T-helper 2 cell treated with Interferon-gamma antibody and Interleukin-4, amounts not matched to agents 100 ng/mL and 5 ng/mL, for 36 hours (primary cell): Measurements from ENCODE around the gene IL17REL. TPM values are rescaled to one million over a fixed set of nuclear protein-coding genes. Genes with fewer than 3 reads are reported as not detected.

ENCODE experiments used
- intact Hi-C: fragments of 100-400 bp; cut with micrococcal nuclease; formaldehyde crosslinking; loops from one replicate; pipeline ENCODE4 v1.15.1; 2023
- total RNA-seq: library from RNA; stranded (reverse); gene quantifications from 2 replicates; pipeline ENCODE4 v1.2.3, GENCODE V29; 2022

Gene IL17REL
- total RNA-seq, 1 donor from 2014 or later, result not detected

DNA sequence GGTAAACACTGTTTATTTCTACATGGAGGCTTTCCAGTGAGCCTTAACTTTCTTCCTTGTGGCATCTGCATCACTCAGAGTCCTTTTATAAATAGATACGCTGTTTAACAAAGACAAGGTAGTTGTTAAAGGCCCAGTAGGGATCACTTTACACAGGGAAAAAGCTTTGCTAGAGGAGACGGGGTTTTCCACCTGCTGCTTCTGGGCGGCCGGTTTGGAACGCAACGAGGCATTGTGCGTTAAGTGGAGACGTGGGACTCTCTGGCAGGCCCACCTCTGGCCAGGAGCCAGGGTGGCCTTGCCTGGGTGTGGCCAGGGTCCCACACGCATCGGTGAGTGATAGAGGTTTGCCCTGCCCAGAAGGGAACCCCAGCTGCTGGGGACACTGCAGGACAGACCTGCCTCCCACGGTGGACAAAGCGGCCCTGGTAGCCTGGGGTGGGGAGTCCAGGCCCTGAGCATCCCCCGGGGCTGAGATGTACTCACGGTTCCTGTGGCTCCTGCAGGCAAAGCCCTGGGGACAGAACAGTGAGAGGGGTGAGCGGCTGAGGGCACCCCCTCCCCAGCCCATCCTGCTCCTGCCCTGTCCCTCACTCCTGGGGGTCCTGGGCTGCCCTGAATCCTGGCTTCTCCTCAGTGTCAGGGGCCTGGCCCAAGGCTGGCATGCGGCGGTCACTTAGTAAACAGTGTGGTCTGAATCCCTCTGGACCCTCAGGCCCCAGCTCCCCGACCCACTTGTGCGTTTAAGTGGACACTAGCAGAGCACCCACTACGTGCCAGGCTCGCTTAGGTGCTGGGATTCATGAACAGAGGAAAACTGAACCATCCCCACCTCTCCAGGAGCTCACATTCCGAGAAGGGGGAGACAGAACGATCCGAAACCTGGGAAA is 4.2 kb downstream of the IL17REL start:
- intact Hi-C loops, result no loop called here

GRCh38 chr22:50007057-50007511 is 5.5 kb downstream of the IL17REL start:
- intact Hi-C loops, result no loop called here

- intact Hi-C loops, result no loop called here
Observed at GRCh38 chr22:50004918-50005317, 7.6 kb downstream of the IL17REL start.

DNA sequence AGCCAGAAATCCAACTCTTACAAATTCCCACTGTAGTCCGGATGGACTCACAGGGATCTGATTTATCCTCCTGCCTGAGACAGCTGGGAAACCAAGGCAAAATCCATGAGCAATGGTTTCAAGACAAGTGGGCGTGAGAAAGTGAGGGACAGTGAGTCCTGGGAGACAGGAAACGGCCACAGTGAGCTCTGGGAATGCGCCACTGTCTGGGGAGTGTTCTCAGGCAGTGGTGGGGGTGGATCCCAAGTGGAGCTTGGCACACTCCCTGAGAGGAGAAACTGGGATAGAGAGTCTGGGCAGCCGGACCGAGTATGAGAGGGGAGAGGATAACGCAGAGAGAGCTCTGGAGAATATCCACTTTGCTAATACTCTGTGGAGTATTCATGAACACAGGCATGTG is 9.8 kb downstream of the IL17REL start:
- intact Hi-C loops, result no loop called here

DNA sequence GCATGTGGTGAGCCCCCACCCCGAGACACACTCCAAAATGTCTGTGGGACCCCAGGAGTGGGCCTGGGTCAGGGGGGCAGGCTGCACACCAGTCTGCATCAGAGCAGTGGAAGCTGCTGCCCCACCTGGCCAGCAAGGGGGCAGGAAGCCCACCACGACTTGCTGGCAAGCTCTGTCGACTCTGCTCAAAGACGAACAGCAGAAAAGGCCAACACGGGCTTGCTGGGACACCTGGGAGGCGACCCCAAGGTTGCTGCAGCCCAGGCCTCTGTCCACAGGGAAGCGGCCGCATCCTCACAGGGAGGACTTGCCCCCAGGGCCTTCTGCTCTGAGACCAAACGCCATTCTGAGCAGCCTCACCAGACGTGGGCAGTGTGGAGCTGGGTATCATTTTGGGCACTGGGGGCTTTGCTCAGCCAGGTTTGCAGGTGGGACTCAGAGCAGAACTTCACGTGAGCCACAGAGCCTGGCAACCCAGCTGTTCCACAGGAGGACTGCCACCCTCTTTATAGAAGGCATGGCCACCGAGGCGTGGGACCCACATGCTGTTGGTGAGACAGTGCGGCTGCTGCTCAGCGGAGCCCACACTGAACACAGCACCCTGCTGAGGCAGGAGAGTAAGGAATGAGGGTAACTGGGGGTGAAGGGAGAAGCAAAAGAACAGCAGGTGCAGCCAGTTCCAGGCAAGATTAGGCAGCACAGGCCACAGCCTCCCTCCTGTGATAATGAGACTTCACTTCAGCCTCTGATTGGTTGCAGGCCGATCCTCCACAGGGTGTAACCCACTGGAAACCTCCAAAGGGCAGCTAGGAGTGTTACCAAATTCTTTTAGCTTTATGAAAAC is 11.0 kb downstream of the IL17REL start:
- intact Hi-C loops, result no loop called here

DNA sequence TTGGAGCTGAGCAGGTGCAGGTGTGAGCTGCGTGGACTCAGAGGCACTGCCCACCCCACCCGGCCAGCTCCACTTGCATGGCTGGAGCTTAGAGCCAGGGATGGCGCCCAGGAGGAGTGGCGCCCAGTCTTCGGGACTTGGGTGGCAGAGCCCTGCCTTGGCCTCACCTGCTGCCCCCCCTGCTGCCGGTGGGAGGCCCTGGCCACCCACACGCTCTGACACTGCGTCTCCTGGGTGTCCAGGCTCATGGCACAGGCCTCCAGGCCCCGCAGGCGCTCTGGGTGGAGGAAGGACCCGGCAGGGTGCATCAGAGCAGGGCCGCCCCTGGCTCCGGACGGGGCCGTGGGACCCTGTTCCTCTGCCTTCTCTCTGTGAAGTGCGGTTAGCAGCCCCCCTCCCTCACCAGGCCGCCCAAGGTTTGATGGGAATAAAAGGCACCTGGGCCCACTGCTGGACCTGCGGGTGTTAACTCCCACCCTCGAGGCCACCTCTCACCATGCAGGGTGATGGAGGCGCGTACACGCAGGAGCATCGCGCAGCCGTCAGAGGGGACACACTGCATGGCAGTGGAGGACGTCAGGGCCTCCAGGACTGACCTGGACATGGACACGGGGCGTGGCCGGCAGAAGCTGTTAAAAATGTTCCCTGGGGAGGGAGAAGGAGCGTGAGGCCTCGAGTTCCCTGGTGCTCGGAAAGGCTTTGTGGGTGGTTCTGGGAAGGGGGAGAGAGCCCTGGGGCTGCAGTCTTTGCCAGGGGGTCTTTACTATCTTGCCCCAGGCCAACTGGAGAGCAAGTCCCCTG is 11.8 kb downstream of the IL17REL start:
- intact Hi-C loops, result no loop called here

GRCh38 chr22:49999946-50000586 is 12.5 kb downstream of the IL17REL start:
- intact Hi-C loops, result no loop called here

DNA sequence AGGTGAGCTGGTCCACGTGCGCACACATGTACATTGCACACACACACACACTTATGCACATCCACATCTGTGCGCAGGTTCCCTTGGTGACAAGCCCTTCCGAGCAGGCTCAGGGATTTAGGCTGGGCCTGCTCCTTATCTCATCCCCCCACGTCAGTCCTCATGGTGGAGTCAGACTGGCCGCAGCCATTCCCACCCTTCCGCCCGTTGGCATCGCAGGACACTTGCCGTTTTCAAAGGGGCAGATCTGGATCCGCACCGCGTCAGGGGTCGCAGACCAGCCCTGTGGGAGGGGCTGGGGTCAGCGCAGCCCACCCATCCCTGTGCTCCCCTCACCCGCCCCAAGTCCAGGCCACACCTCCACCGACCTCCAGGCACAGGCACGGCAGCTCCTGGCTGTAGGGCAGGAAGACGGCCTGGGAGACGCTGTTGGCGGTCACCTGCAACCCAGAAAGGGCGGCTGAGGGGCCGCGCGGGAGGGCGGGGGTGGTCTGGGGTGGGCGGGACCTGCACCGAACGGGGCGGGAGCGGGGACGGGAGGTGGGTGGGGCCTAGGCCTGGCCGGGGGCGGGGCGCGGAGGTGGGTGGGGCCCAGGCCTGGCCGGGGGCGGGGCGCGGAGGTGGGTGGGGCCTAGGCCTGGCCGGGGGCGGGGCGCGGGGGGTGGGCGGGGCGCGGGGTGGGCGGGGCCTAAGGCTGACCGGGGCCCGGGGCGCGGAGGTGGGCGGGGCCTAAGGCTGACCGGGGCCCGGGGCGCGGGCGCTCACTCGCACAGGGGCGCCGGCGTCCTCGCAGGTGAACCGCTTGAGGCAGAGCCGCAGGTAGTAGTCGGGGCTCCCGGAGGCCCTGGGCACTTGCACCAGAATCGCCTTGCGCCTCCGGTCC is 13.3 kb downstream of the IL17REL start:
- intact Hi-C loops, result no loop called here

GRCh38 chr22:49998718-49999062 is 13.9 kb downstream of the IL17REL start:
- intact Hi-C loops, result no loop called here

DNA sequence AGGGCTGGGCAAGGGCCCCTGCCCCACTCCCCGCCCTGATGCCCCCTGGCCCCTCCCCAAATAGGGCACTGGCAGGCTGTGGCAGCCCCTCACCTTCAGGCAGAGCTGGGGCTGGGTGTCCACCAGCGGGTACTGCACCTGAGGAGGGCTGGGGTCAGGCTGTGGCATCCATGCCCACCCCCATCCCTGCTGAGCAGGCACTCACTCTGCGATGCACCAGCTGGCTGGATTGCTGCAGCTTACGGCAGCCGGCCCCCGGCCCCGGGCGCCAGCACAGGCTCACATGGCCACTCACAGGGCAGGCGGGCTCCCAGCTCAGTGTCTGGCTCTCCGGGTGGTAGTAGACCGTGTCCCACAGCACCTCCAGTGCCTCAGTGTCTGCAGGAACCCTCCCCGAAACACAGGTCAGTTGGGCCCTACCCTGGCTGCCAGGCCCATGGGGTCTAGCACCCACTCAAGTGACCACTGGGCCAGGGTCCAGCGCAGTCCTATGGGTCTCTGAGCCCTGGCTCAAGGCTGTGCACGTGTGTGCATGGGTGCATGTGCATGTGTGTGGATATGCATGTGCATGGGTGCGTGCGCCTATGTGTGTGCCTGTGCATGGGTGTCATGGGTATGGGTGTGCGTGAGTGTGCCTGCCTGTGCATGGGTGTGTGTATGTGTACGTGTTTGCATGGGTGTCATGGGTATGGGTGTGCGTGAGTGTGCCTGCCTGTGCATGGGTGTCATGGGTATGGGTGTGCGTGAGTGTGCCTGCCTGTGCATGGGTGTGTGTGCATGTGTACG is 14.4 kb downstream of the IL17REL start:
- intact Hi-C loops, result no loop called here

- intact Hi-C loops, result no loop called here
Observed at GRCh38 chr22:49997251-49997599, 15.3 kb downstream of the IL17REL start.

GRCh38 chr22:49996518-49997250 is 15.9 kb downstream of the IL17REL start:
- intact Hi-C loops, result no loop called here

DNA sequence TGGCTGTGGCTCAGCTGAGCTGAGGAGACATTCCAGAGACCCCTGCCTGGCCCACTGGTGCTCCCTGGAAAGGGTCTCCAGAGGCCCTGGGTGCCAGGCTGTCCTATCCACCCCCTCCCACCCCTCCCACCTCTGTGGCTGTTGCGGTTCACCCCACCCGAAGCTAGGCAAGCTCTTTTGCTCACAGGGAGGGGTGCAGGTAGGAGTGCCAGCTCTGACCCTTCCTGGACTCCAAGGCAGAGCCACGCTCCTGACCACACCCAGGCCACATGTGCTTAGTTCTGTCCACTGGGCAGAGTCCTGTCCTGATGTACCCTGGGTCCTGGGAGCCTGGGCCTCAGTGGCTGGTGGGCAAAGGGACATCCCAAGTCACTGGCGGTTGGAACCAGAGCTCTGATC is 16.4 kb downstream of the IL17REL start:
- intact Hi-C loops, result no loop called here

DNA sequence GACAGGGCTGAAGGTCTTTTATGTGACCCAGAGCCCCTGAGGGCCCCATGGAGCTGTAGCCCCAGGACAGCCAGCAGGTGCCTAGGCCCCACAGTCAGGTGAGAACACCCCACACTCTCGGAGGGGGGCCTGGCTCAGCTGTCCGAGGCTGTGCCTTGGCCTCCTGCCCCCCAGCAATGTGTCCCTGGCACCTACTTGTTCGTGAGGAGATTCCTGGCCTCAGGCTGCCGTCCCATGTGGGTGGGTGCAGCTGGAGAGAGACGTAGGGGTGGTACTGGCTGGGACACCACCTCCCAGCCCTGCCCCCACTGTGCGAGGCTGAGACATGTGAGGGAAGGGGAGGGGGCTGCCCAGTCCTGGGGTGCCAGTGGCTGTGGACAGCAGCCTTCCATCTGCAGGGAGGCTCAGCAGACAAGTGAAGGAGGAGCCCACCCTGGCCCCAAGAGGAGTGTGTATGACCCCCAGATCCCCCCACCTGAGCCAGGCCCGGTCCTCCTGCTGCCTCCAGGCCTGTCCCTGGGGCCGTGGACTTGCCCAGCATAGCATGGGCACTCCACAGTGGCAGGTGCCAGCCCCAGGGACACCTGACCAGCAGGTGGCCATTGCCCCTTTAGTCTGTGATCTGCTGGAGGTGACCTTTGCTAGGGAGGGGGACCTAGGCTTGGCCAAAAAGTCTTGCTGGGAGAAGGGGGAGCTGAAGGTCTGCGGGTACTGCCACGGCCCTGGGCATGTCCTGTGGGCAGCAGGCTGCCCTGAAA is 17.0 kb downstream of the IL17REL start:
- intact Hi-C loops, result no loop called here

DNA sequence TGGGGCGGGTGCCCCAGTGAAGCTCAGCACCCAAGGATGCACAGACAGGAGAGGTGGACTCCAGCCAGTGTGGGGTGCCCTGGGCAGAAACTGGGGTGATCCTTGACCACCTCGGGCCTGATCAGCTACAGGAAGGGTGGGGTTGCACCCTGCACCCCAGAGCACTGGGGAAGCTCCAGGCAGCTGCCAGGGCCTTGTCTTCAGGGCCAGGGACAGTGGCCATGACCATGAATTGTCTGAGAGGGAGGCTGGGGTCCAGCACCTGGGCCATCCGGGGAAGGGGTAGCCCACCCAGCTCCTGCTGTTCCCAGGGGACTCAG is 17.6 kb downstream of the IL17REL start:
- intact Hi-C loops, result no loop called here

DNA sequence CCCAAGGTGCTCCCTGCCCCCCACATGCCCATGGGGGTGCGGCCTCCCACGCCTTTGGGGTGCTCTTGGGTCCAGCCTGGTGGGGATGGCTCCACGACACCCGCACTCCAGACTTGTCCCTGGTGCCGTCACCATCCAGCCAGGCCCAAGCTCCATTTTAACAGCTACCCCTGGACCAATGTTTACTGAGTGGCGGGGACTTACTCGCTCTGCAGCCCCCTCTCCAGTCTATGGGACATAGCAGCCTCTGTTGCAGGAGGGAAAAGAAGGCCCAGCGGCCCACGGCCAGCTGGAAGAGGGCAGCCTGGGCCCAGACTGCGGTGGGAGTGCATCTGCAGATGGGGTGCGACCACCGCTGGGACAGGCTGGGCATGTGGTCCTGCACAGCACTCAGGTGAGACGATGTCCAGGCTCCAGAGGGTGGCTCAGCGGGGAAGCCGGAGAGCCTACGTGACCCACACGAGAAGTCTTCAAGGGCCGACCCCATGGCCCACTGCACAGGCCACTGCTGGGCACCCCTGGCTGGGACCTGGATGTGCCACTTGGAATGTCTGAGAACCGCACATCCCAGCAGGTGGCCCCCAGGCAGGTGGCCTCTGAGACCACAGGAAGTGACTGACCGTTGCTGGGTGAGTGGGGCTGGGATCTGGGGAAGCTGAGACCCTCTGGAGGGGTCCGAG is 18.1 kb downstream of the IL17REL start:
- intact Hi-C loops, result no loop called here

DNA sequence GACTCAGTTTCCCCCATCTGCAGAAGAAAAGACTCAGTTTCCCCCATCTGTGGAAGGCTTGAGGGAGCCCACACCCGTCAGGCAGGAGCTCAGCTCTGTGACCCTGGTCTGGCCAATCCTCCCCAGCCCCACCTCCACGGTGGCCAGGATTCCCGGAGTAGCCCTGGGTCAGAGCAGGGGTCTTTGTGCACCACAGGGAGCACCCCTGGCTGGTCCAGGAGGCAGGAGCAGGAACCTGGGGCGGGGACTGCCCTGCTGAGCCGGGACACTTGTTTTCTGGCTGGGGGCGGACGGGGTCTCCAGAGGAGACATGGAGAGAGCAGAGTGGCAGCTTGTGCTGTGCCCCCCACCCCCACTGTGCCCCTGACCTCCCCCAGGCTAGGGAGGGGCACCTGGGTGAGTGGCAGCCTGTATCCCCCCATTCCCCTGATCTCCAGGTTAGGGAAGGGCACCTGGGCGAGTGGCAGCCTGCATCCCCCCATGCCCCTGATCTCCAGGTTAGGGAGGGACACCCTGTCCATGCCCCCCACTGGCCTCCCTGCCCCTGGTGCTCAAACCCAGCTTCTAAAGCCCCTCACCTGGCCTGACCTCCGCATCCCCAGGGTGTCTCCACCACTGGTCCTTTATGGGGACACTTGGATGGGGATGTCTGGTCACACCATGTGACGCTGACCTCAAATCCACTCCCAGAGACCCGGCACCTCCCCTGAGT is 18.8 kb downstream of the IL17REL start:
- intact Hi-C loops, result loop anchor here (2.0 kb wide), 1 partner anchor 63 kb away; no protein-coding TSS in a partner anchor
